Measurements from ENCODE around the gene AGMO. TPM values are rescaled to one million over a fixed set of nuclear protein-coding genes. Genes with fewer than 3 reads are reported as not detected.

Gene AGMO
- total RNA-seq, 1 experiment from 2014 or later, result 0.77 TPM

DNA sequence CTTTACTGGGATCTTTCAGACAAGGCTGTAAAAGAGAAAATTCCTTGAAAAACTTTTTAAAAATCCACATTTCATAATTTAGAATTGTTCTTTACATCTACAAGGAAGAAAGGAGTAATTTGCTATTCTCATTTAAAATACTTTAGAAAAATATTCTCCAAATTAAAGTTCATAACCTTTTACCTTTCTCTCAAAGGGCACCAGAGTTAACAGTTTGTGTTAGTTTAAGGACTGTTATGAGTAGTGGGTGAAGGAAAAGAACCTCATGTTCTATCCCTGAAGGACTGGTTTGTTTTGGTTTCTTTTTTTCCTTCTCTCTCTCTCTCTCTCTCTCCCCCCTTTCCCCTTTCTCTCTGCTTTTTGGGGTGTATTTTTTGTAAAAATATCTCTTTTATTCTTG is 4.1 kb downstream of the AGMO start:
- no peaks in the 10 kb centered on the region for H3K27me3 Mint-ChIP-seq (ENCODE audit: low read depth)
- peaks cover 24% of the 10 kb centered on the region for H3K4me1 Mint-ChIP-seq
- H3K4me3 Mint-ChIP-seq, result no peak overlapping the region
- no peaks in the 10 kb centered on the region for H3K9me3 Mint-ChIP-seq
- ATAC-seq (no peak), DNase-seq (ENCODE audit: low spot score) (no peak)
- ChIA-PET CTCF (no interaction called here), POLR2A (no interaction called here)
- TF ChIP-seq ZNF121 (CRISPR knock-in tag; IDR thresholded peaks at IDR 0.05), result no peak
- TF ChIP-seq, protein P1, sequence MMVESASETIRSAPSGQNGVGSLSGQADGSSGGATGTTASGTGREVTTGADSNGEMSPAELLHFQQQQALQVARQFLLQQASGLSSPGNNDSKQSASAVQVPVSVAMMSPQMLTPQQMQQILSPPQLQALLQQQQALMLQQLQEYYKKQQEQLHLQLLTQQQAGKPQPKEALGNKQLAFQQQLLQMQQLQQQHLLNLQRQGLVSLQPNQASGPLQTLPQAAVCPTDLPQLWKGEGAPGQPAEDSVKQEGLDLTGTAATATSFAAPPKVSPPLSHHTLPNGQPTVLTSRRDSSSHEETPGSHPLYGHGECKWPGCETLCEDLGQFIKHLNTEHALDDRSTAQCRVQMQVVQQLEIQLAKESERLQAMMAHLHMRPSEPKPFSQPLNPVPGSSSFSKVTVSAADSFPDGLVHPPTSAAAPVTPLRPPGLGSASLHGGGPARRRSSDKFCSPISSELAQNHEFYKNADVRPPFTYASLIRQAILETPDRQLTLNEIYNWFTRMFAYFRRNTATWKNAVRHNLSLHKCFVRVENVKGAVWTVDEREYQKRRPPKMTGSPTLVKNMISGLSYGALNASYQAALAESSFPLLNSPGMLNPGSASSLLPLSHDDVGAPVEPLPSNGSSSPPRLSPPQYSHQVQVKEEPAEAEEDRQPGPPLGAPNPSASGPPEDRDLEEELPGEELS (CRISPR knock-in tag; IDR thresholded peaks at IDR 0.05), result no peak
- no peak overlapping the region for H3K27ac Mint-ChIP-seq
- H3K36me3 Mint-ChIP-seq, result no peaks in the 10 kb centered on the region

DNA sequence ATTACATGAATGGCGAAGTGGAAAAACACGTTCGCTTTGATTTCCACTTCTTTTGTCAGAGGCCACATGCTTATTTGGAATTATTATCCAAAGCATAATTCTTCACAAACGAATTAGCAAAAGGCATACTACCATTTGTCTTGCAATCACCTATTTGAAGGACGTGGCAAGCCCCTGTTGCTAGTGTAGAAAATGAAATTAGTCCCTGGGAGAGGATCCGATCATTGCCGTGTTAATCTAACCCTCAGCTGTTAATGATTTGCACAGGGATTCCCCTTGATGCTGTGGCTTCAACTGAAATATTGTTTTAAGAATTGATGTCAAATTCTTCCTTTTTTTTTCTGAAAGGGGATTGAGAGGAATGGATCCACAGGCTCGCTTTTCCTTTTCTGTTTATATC is 4.6 kb downstream of the AGMO start:
- ChIA-PET CTCF (no interaction called here), POLR2A (no interaction called here)
- Mint-ChIP-seq H3K4me3 (no peak overlapping the region), H3K9me3 (no peaks in the 10 kb centered on the region), H3K4me1 (peaks cover 24% of the 10 kb centered on the region), H3K36me3 (no peaks in the 10 kb centered on the region), H3K27ac (no peak overlapping the region), H3K27me3 (ENCODE audit: low read depth) (no peaks in the 10 kb centered on the region)
- DNase-seq (ENCODE audit: low spot score) (no peak), ATAC-seq (no peak)
- TF ChIP-seq, protein P2, sequence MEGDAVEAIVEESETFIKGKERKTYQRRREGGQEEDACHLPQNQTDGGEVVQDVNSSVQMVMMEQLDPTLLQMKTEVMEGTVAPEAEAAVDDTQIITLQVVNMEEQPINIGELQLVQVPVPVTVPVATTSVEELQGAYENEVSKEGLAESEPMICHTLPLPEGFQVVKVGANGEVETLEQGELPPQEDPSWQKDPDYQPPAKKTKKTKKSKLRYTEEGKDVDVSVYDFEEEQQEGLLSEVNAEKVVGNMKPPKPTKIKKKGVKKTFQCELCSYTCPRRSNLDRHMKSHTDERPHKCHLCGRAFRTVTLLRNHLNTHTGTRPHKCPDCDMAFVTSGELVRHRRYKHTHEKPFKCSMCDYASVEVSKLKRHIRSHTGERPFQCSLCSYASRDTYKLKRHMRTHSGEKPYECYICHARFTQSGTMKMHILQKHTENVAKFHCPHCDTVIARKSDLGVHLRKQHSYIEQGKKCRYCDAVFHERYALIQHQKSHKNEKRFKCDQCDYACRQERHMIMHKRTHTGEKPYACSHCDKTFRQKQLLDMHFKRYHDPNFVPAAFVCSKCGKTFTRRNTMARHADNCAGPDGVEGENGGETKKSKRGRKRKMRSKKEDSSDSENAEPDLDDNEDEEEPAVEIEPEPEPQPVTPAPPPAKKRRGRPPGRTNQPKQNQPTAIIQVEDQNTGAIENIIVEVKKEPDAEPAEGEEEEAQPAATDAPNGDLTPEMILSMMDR (IDR thresholded peaks at IDR 0.05), result no peak
- no peak for TF ChIP-seq ZNF671 (CRISPR knock-in tag; IDR thresholded peaks at IDR 0.05)
- TF ChIP-seq, protein P1 (CRISPR knock-in tag; IDR thresholded peaks at IDR 0.05), result no peak
- TF ChIP-seq SOX15 (CRISPR knock-in tag; IDR thresholded peaks at IDR 0.05), result no peak
- TF ChIP-seq JAZF1 (CRISPR knock-in tag; IDR thresholded peaks at IDR 0.05), result no peak
- no peak for TF ChIP-seq OVOL2 (CRISPR knock-in tag; IDR thresholded peaks at IDR 0.05; ENCODE audit: borderline replicate concordance)
- TF ChIP-seq, protein P3, sequence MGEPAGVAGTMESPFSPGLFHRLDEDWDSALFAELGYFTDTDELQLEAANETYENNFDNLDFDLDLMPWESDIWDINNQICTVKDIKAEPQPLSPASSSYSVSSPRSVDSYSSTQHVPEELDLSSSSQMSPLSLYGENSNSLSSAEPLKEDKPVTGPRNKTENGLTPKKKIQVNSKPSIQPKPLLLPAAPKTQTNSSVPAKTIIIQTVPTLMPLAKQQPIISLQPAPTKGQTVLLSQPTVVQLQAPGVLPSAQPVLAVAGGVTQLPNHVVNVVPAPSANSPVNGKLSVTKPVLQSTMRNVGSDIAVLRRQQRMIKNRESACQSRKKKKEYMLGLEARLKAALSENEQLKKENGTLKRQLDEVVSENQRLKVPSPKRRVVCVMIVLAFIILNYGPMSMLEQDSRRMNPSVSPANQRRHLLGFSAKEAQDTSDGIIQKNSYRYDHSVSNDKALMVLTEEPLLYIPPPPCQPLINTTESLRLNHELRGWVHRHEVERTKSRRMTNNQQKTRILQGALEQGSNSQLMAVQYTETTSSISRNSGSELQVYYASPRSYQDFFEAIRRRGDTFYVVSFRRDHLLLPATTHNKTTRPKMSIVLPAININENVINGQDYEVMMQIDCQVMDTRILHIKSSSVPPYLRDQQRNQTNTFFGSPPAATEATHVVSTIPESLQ (CRISPR knock-in tag; IDR thresholded peaks at IDR 0.05), result no peak
- no peak for TF ChIP-seq SMAD4 (CRISPR knock-in tag; IDR thresholded peaks at IDR 0.05)
- TF ChIP-seq NFYB (CRISPR knock-in tag; conservative IDR thresholded peaks at IDR 0.05; ENCODE audit: low read depth), result no peak
- no peak for TF ChIP-seq GABPB1 (CRISPR knock-in tag; IDR thresholded peaks at IDR 0.05)
- TF ChIP-seq, protein P4, sequence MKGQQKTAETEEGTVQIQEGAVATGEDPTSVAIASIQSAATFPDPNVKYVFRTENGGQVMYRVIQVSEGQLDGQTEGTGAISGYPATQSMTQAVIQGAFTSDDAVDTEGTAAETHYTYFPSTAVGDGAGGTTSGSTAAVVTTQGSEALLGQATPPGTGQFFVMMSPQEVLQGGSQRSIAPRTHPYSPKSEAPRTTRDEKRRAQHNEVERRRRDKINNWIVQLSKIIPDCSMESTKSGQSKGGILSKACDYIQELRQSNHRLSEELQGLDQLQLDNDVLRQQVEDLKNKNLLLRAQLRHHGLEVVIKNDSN (CRISPR knock-in tag; IDR thresholded peaks at IDR 0.05), result no peak
- TF ChIP-seq, protein P5, sequence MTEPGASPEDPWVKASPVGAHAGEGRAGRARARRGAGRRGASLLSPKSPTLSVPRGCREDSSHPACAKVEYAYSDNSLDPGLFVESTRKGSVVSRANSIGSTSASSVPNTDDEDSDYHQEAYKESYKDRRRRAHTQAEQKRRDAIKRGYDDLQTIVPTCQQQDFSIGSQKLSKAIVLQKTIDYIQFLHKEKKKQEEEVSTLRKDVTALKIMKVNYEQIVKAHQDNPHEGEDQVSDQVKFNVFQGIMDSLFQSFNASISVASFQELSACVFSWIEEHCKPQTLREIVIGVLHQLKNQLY (CRISPR knock-in tag; IDR thresholded peaks at IDR 0.05), result no peak
- no peak for TF ChIP-seq ETV6 (CRISPR knock-in tag; IDR thresholded peaks at IDR 0.05)
- TF ChIP-seq NFE2L1 (CRISPR knock-in tag; IDR thresholded peaks at IDR 0.05), result no peak
- TF ChIP-seq, protein P6, sequence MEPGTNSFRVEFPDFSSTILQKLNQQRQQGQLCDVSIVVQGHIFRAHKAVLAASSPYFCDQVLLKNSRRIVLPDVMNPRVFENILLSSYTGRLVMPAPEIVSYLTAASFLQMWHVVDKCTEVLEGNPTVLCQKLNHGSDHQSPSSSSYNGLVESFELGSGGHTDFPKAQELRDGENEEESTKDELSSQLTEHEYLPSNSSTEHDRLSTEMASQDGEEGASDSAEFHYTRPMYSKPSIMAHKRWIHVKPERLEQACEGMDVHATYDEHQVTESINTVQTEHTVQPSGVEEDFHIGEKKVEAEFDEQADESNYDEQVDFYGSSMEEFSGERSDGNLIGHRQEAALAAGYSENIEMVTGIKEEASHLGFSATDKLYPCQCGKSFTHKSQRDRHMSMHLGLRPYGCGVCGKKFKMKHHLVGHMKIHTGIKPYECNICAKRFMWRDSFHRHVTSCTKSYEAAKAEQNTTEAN (CRISPR knock-in tag; IDR thresholded peaks at IDR 0.05), result no peak
- TF ChIP-seq, protein P7, sequence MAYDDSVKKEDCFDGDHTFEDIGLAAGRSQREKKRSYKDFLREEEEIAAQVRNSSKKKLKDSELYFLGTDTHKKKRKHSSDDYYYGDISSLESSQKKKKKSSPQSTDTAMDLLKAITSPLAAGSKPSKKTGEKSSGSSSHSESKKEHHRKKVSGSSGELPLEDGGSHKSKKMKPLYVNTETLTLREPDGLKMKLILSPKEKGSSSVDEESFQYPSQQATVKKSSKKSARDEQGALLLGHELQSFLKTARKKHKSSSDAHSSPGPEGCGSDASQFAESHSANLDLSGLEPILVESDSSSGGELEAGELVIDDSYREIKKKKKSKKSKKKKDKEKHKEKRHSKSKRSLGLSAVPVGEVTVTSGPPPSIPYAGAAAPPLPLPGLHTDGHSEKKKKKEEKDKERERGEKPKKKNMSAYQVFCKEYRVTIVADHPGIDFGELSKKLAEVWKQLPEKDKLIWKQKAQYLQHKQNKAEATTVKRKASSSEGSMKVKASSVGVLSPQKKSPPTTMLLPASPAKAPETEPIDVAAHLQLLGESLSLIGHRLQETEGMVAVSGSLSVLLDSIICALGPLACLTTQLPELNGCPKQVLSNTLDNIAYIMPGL (CRISPR knock-in tag; IDR thresholded peaks at IDR 0.05), result no peak
- no peak for TF ChIP-seq ZNF219 (CRISPR knock-in tag; IDR thresholded peaks at IDR 0.05; ENCODE audit: borderline replicate concordance)
- no peak for TF ChIP-seq ZNF121 (CRISPR knock-in tag; IDR thresholded peaks at IDR 0.05)
- TF ChIP-seq, protein P8, sequence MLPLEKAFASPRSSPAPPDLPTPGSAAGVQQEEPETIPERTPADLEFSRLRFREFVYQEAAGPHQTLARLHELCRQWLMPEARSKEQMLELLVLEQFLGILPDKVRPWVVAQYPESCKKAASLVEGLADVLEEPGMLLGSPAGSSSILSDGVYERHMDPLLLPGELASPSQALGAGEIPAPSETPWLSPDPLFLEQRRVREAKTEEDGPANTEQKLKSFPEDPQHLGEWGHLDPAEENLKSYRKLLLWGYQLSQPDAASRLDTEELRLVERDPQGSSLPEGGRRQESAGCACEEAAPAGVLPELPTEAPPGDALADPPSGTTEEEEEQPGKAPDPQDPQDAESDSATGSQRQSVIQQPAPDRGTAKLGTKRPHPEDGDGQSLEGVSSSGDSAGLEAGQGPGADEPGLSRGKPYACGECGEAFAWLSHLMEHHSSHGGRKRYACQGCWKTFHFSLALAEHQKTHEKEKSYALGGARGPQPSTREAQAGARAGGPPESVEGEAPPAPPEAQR (CRISPR knock-in tag; IDR thresholded peaks at IDR 0.05), result no peak
